Naive thymus-derived CD4-positive, alpha-beta T cell (primary cell): ENCODE measurements around the gene CAGE1. TPM values are rescaled to one million over a fixed set of nuclear protein-coding genes. Genes with fewer than 3 reads are reported as not detected.

ENCODE experiments used
- ATAC-seq: fragments of 150-1000 bp; cut with Tn5 transposase; 2 replicates; pipeline ENCODE4 v1.10.0; 2021; ENCODE audit warnings: mild to moderate bottlenecking, moderate library complexity
- CTCF ChIA-PET: fragments of 350-600 bp; sonication (Branson Sonifier 250); formaldehyde crosslinking; loops from one replicate; lab custom pipeline; 2021; ENCODE audit warnings: antibody characterized with exemption; lab: Charles Lee
- POLR2A ChIA-PET: fragments of 350-600 bp; sonication (Branson Sonifier 250); formaldehyde crosslinking; loops from one replicate; lab custom pipeline; 2021; ENCODE audit warnings: antibody characterized with exemption, inconsistent platforms; lab: Charles Lee
- DNase-seq, 9 donors: peaks; one replicate each; pipeline versions ENCODE4 v3.0.0 to v3.0.0-alpha.2; 2020 to 2022; ENCODE audit warnings: mixed read lengths in 1 of 9
- H3K27ac ChIP-seq: one replicate; pipeline ENCODE4 v1.7.0; 2013; ENCODE audit warnings: mild to moderate bottlenecking, low read depth, low read length, moderate library complexity
- H3K27me3 ChIP-seq, 2 donors: one replicate each; pipeline ENCODE4 v1.7.0; 2013; ENCODE audit warnings: low read length in 2 of 2, mild to moderate bottlenecking in 2 of 2, moderate library complexity in 2 of 2; ENCODE audit not compliant: control insufficient read depth in 2 of 2, insufficient read depth in 2 of 2
- H3K36me3 ChIP-seq, 3 experiments: 1 replicate in 2 of 3; 2 replicates in 1 of 3; pipeline ENCODE4 v1.7.0; 2013; ENCODE audit warnings: low read length in 3 of 3, mild to moderate bottlenecking in 3 of 3, moderate library complexity in 1 of 3; ENCODE audit not compliant: insufficient read depth in 3 of 3, control insufficient read depth in 2 of 3
- H3K4me1 ChIP-seq, 2 donors: one replicate each; pipeline ENCODE4 v1.7.0; 2013; ENCODE audit warnings: low read length in 2 of 2, mild to moderate bottlenecking in 2 of 2, moderate library complexity in 1 of 2; ENCODE audit not compliant: control insufficient read depth in 2 of 2, insufficient read depth in 2 of 2
- H3K4me3 ChIP-seq: 2 replicates; pipeline ENCODE4 v1.7.0; 2013; ENCODE audit warnings: mild to moderate bottlenecking, low read length
- H3K9me3 ChIP-seq, 3 experiments: 1 replicate in 2 of 3; 2 replicates in 1 of 3; pipeline ENCODE4 v1.7.0; 2013; ENCODE audit warnings: low read length in 3 of 3; ENCODE audit not compliant: control insufficient read depth in 2 of 3
- H3K27ac Mint-ChIP-seq, 9 donors: one replicate each; pipeline ENCODE4 v1.8.0; 2020 to 2022; ENCODE audit warnings: mixed read lengths in 9 of 9, mild to moderate bottlenecking in 8 of 9, moderate library complexity in 5 of 9, inconsistent platforms in 2 of 9
- H3K27me3 Mint-ChIP-seq, 5 donors: one replicate each; pipeline ENCODE4 v1.8.0; 2021 to 2022; ENCODE audit warnings: mixed read lengths in 5 of 5, mild to moderate bottlenecking in 1 of 5
- H3K36me3 Mint-ChIP-seq, 5 donors: one replicate each; pipeline ENCODE4 v1.8.0; 2020 to 2022; ENCODE audit warnings: mixed read lengths in 5 of 5, mild to moderate bottlenecking in 3 of 5, inconsistent platforms in 1 of 5
- H3K4me1 Mint-ChIP-seq, 7 donors: one replicate each; pipeline ENCODE4 v1.8.0; 2020 to 2022; ENCODE audit warnings: mixed read lengths in 7 of 7, mild to moderate bottlenecking in 3 of 7, inconsistent platforms in 1 of 7
- H3K4me3 Mint-ChIP-seq, 10 donors: one replicate each; pipeline ENCODE4 v1.8.0; 2020 to 2022; ENCODE audit warnings: mild to moderate bottlenecking in 10 of 10, mixed read lengths in 10 of 10, moderate library complexity in 6 of 10, inconsistent platforms in 2 of 10
- H3K9me3 Mint-ChIP-seq, 11 donors: one replicate each; pipeline ENCODE4 v1.8.0; 2020 to 2022; ENCODE audit warnings: mixed read lengths in 11 of 11, mild to moderate bottlenecking in 4 of 11, inconsistent platforms in 1 of 11, moderate library complexity in 1 of 11
- intact Hi-C, 2 donors: fragments of 100-400 bp; cut with micrococcal nuclease; formaldehyde crosslinking; loops; one replicate each; pipeline ENCODE4 v1.15.1; 2023
- polyA plus RNA-seq, 2 donors: library from polyadenylated mRNA; unstranded; fragments of 300-500 nt; fragmentation: Illumina TruSeq; gene quantifications; one replicate each; pipeline ENCODE4 v1.2.3, GENCODE V29; 2021
- total RNA-seq, 6 experiments: library from RNA in 5 of 6; stranded (reverse) in 5 of 6; gene quantifications; 1 replicate in 5 of 6; 2 replicates in 1 of 6; pipeline ENCODE4 v1.2.3 and lab custom pipeline; 2021 to 2026

Gene CAGE1
- total and polyA plus RNA-seq, 7 experiments from 2014 or later, result 0.06 to 0.48 (median 0.19) TPM; not detected in 1

GRCh38 chr6:7283676-7284075 lies 105.9 kb downstream of the CAGE1 start:
- DNase-seq (no peak), ATAC-seq (no peak)
- Mint-ChIP-seq H3K4me1 (peaks cover 15 to 29% (median 21%) of the 10 kb centered on the region in 7 donors), H3K36me3 (peaks cover 3 to 29% (median 13%) of the 10 kb centered on the region in 5 donors), H3K27me3 (no peaks in the 10 kb centered on the region), H3K27ac (peak overlapping the region in 4 of 9 donors; percentile 3 to 73 (median 54)), H3K9me3 (no peaks in the 10 kb centered on the region), H3K4me3 (no peak overlapping the region)
- ChIA-PET CTCF (no interaction called here), POLR2A (interaction anchor here (0.5 to 0.7 kb wide), 3 partner anchors 13 to 351 kb away, joined by 3 to 4 read pairs (median 3); no protein-coding TSS in a partner anchor)
- Histone ChIP-seq H3K36me3 (peaks cover 0 to 21% (median 7%) of the 10 kb centered on the region in 3 experiments), H3K27me3 (no peaks in the 10 kb centered on the region), H3K4me3 (no peak overlapping the region), H3K4me1 (peaks cover 0 to 9% of the 10 kb centered on the region in 2 donors), H3K27ac (no peak overlapping the region), H3K9me3 (no peaks in the 10 kb centered on the region)
- intact Hi-C loops, result loop anchor here (2.0 kb wide), 1 partner anchor 29 kb away; the partner anchor contains the start of gene SSR1 (in 2 of the 2)

GRCh38 chr6:7282097-7282906 lies 107.2 kb downstream of the CAGE1 start:
- H3K4me1 Mint-ChIP-seq, result peaks cover 15 to 29% (median 21%) of the 10 kb centered on the region in 7 donors
- H3K36me3 Mint-ChIP-seq, result peaks cover 3 to 22% (median 9%) of the 10 kb centered on the region in 5 donors
- peak in 2 of 9 donors; percentile 14 for DNase-seq
- peaks cover 0 to 9% (median 0%) of the 10 kb centered on the region in 3 experiments for H3K36me3 ChIP-seq
- H3K4me3 Mint-ChIP-seq, result peak overlapping the region; percentile 14 to 64 (median 38)
- H3K27ac ChIP-seq, result peak overlapping the region; percentile 1
- intact Hi-C loops, result loop anchor here (2.0 kb wide), 1 partner anchor 30 kb away; the partner anchor contains the start of gene SSR1 (in 2 of the 2)
- peak overlapping the region; percentile 41 to 96 (median 89) for H3K27ac Mint-ChIP-seq
- peaks cover 0 to 9% of the 10 kb centered on the region in 2 donors for H3K4me1 ChIP-seq
- ATAC-seq, result no peak
- no peaks in the 10 kb centered on the region for H3K9me3 Mint-ChIP-seq
- ChIA-PET POLR2A (interaction anchor here (0.6 kb wide), 1 partner anchor 8 kb away, joined by 4 read pairs; no protein-coding TSS in a partner anchor), CTCF (no interaction called here)
- no peaks in the 10 kb centered on the region for H3K27me3 Mint-ChIP-seq
- no peaks in the 10 kb centered on the region for H3K27me3 ChIP-seq
- no peaks in the 10 kb centered on the region for H3K9me3 ChIP-seq
- H3K4me3 ChIP-seq, result no peak overlapping the region

Other genes starting within 250 kb of the CAGE1 start
- 100 to 1,000 TPM in 3 of 5 experiments, 10 to 100 TPM in 2; 75.0 to 178 (median 127) TPM for gene SSR1, start 76.5 kb downstream of the CAGE1 start, total RNA-seq
- gene SSR1, start 76.5 kb downstream of the CAGE1 start, polyA plus RNA-seq, result 100 to 1,000 TPM; 151 to 204 TPM
- gene RIOK1, start 66 bp upstream of the CAGE1 start, total RNA-seq, result 10 to 100 TPM; 24.4 to 39.9 (median 27.6) TPM
- gene RIOK1, start 66 bp upstream of the CAGE1 start, polyA plus RNA-seq, result 10 to 100 TPM; 17.2 to 20.9 TPM
- gene DSP, start 151.9 kb upstream of the CAGE1 start, total RNA-seq, result under 1 TPM in 1 of 5 experiments, not detected in 4; 0.02 TPM
- gene DSP, start 151.9 kb upstream of the CAGE1 start, polyA plus RNA-seq, result under 1 TPM in 1 of 2 donors, not detected in 1; 0.02 TPM
- 10 to 100 TPM in 4 of 5 experiments, 1 to 10 TPM in 1; 8.6 to 30.4 (median 15.3) TPM for gene SNRNP48, start 200.5 kb upstream of the CAGE1 start, total RNA-seq
- 10 to 100 TPM; 10.7 to 11.4 TPM for gene SNRNP48, start 200.5 kb upstream of the CAGE1 start, polyA plus RNA-seq